ENCODE results near the gene ST6GALNAC2. TPM values are rescaled to one million over a fixed set of nuclear protein-coding genes. Genes with fewer than 3 reads are reported as not detected.

ST6GALNAC2 gene
- polyA plus RNA-seq, 6 donors from 2014 or later = 0.22 to 1.0 (median 0.48) TPM; not detected in 1

DNA sequence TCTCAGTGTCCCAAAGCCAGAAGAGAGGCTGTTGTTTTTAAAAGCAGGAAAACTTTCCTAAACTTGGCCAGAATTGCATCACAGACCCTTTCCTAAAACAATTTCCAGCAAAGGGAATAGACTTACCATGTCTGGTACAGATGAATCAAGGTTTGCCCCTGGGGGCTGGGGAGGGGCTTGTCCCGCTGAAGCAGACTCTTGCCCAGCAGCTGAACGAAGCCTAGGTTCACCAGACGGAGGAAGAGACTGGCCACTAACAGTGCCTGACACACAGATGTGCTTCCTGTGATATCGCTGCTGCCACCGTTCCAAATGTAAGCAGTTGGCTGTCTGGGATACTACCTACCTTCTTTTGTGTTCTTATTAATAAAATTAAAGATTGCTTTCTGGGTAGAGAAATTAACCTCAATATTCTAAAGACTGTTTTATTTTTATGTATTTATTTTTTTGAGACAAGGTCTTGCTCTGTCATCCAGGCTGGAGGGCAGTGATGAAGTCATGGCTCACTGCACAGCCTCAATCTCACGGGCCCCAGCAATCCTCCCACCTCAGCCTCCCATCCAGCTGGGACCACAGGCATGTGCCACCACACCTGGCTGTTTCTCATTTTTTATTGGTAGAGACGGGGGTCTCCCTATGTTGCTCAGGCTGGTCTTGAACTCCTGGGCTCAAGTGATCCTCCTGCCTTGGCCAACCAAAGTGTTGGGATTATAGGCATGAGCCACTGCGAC is 32.3 kb downstream of the ST6GALNAC2 start:
- no peaks in the 10 kb centered on the region for H3K36me3 Mint-ChIP-seq
- DNase-seq (no peak), ATAC-seq (ENCODE audit: low read depth in 2 of 2) (no peak)
- H3K27me3 Mint-ChIP-seq = no peaks in the 10 kb centered on the region
- H3K4me1 Mint-ChIP-seq = peaks cover 18 to 25% (median 23%) of the 10 kb centered on the region in 3 donors
- no peak overlapping the region for H3K4me3 Mint-ChIP-seq
- H3K27ac Mint-ChIP-seq = peak overlapping the region in 1 of 6 donors; percentile 47
- H3K9me3 Mint-ChIP-seq = no peaks in the 10 kb centered on the region

DNA sequence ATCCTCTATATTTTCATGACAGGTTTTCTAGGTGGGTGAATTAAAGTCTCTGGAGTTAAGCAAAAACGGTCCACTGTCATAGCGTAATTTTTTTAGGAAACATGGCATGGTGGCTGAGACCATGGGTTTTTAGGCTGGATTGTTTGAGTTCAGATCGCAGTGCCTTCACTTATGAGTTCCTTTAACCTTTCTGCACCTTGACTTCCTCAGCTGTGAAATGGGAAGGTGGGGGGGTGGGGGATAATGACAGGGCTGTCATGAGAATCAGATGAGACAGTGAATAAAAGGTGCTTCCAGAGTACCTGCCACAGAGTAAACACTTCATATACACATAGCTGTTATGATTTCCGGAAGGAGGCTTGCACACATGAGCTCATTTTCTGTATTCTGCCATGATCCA is 34.0 kb downstream of the ST6GALNAC2 start:
- H3K9me3 Mint-ChIP-seq = no peaks in the 10 kb centered on the region
- no peaks in the 10 kb centered on the region for H3K27me3 Mint-ChIP-seq
- H3K4me1 Mint-ChIP-seq = peaks cover under 1 to 11% (median 6%) of the 10 kb centered on the region in 3 donors
- DNase-seq (no peak), ATAC-seq (ENCODE audit: low read depth in 2 of 2) (no peak)
- H3K36me3 Mint-ChIP-seq = no peaks in the 10 kb centered on the region
- peak overlapping the region in 1 of 6 donors; percentile 63 for H3K27ac Mint-ChIP-seq
- no peak overlapping the region for H3K4me3 Mint-ChIP-seq

DNA sequence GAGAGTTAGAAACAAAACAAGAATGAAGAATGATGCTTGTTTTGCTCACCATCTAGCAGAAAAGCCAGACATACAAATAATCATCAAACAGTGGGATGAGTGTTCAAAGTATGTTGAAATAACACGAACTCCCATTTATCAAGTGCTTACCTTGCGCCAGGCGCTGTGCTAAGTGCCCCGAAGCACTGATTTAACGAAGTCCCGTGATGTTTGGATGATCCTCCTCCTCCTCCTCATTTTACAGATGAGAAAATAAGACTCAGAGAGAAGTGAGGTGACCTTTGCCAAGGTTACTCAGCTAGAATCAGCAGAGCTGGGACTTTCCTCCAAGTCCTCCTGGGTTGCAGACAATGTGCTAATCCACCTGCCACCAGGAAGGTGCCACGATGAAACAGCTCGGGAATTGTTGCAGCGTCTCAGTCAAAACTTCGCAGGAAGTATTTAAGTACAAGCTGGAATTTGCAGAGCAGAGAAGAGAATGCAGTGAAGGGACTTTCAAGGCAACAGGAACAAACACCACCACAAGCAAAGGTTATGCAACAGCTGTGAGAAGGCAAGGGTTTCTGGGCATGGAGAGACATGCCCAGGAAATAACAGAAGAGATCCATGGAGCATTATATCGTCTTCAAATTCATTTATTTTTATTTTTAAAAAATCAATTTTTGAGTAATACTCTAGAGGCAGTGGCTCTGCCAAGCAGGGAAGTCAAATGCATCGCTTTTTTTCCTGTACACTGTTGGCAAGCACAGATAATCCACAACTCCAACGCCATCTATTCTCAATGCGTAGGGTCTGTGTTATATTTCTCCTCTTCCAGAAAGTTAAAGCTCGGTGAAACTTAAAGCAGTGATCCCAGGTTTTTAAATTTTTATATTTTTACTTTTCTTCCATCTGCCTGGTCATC is 34.7 kb downstream of the ST6GALNAC2 start:
- H3K9me3 Mint-ChIP-seq = no peaks in the 10 kb centered on the region
- H3K27me3 Mint-ChIP-seq = no peaks in the 10 kb centered on the region
- H3K4me1 Mint-ChIP-seq = peaks cover 0 to 8% (median 4%) of the 10 kb centered on the region in 3 donors
- H3K4me3 Mint-ChIP-seq = no peak overlapping the region
- ATAC-seq (ENCODE audit: low read depth in 2 of 2) (no peak), DNase-seq (no peak)
- peak overlapping the region in 1 of 6 donors; percentile 56 for H3K27ac Mint-ChIP-seq
- H3K36me3 Mint-ChIP-seq = no peaks in the 10 kb centered on the region

DNA sequence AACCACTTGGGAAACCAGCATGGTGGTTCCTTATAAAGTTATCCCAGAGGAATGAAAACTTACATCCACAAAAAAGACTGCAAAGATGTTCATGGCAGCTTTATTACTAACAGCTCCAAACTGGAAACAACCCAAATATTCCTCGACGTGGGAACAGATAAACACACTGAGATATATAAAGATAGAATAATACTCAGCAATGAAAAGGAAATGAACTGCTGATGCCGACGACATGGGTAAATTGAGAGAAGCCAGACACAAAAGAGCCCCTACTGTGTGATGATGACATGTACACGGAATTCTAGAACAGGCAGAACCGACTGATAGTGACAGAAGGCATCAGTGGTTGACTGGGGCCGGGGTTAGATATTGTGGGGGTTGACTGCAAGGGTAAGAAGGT is 36.1 kb downstream of the ST6GALNAC2 start:
- no peaks in the 10 kb centered on the region for H3K9me3 Mint-ChIP-seq
- peak overlapping the region in 1 of 6 donors; percentile 17 for H3K27ac Mint-ChIP-seq
- H3K36me3 Mint-ChIP-seq = no peaks in the 10 kb centered on the region
- DNase-seq (no peak), ATAC-seq (ENCODE audit: low read depth in 2 of 2) (no peak)
- peaks cover 0 to 3% (median 0%) of the 10 kb centered on the region in 3 donors for H3K27me3 Mint-ChIP-seq
- peaks cover 0 to 2% (median 2%) of the 10 kb centered on the region in 3 donors for H3K4me1 Mint-ChIP-seq
- no peak overlapping the region for H3K4me3 Mint-ChIP-seq

DNA sequence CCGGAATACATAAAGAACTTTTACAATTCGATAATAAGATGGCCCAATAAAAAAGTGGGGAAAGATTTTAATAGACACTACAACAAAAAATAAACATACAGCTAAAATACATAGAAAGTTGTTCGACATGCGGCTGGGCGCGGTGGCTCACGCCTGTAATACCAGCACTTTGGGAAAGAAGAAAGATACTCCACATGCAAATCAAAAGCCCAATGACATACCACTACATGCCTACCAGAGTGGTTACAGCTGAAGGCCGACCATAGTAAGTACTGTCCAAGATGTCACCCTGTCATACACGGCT is 36.5 kb downstream of the ST6GALNAC2 start:
- Mint-ChIP-seq H3K4me3 (no peak overlapping the region), H3K27me3 (peaks cover 0 to 6% (median under 1%) of the 10 kb centered on the region in 3 donors)
- no peak for DNase-seq

DNA sequence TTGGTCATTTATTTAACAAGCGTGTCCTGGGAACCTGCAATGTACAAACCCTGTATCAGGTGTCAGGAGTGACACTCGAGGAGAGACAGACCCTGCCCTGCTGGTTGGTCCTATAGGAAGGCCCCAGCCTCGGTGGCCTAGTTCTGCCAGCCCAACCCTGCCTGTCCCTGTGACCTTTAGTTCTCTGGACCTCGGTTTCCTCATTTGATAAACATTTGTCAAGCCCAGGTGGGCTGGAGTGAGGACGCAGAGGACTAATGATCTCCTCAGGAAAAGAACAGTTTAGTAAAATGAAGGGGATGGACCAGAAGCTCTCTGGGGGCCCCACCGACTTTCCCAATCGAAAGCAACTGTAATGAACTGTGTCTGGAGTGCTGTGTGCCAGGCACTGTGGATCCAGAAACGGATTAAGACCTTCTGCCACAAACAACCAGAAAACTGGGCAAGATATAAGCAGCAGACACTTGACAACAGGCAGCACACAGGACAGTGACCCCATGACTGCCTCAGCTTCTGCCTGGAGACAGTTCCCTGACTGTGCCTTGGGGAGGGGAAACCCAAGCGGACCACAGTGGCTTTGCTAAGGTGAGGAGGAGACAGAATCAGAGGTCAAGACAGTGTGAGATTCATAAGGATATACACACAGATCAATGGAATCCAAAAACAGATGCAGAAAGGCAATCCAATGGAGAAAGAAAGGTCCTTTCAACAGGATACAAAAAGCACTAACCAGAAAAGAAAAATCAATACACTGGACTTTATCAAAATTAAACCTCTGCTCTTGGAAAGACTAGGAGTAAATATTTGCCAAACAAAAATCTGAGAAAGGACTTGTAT is 37.1 kb downstream of the ST6GALNAC2 start:
- no peaks in the 10 kb centered on the region for H3K36me3 Mint-ChIP-seq
- H3K9me3 Mint-ChIP-seq = no peaks in the 10 kb centered on the region
- H3K4me3 Mint-ChIP-seq = no peak overlapping the region
- DNase-seq (no peak), ATAC-seq (ENCODE audit: low read depth in 2 of 2) (no peak)
- peaks cover 0 to 3% (median 2%) of the 10 kb centered on the region in 3 donors for H3K4me1 Mint-ChIP-seq
- peaks cover 5 to 11% (median 6%) of the 10 kb centered on the region in 3 donors for H3K27me3 Mint-ChIP-seq
- no peak overlapping the region for H3K27ac Mint-ChIP-seq

More for the DNA sequence above, 36.5 kb downstream of the ST6GALNAC2 start:
- Mint-ChIP-seq H3K27ac (peak overlapping the region in 1 of 6 donors; percentile 17), H3K36me3 (no peaks in the 10 kb centered on the region), H3K9me3 (no peaks in the 10 kb centered on the region), H3K4me1 (peaks cover 0 to 2% (median 1%) of the 10 kb centered on the region in 3 donors)
- no peak for ATAC-seq (ENCODE audit: low read depth in 2 of 2)

DNA sequence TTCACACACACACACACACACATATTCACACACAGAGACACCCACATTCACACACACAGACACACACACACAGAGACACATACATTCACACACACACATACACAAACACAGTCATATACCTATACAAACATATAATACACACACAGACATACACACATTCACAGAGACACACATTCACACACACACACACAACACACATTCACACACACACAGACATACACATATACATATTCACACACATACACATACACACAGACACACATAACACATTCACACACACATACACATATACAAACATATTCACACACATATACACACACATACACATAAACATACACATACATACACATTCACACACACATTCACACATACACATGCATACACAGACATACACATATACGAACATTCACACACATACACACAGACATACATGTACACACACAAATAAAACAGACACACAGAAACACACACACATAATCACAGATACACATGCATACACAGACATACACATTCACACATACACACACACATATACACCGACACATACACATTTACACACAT is 37.9 kb downstream of the ST6GALNAC2 start:
- H3K4me3 Mint-ChIP-seq = no peak overlapping the region
- DNase-seq = no peak
- H3K36me3 Mint-ChIP-seq = peaks cover 0 to 3% of the 10 kb centered on the region in 2 donors
- H3K27ac Mint-ChIP-seq = no peak overlapping the region
- ATAC-seq (ENCODE audit: low read depth in 2 of 2) = no peak
- no peaks in the 10 kb centered on the region for H3K9me3 Mint-ChIP-seq
- peaks cover 0 to 3% (median 2%) of the 10 kb centered on the region in 3 donors for H3K4me1 Mint-ChIP-seq
- H3K27me3 Mint-ChIP-seq = peaks cover 6 to 15% (median 8%) of the 10 kb centered on the region in 3 donors

DNA sequence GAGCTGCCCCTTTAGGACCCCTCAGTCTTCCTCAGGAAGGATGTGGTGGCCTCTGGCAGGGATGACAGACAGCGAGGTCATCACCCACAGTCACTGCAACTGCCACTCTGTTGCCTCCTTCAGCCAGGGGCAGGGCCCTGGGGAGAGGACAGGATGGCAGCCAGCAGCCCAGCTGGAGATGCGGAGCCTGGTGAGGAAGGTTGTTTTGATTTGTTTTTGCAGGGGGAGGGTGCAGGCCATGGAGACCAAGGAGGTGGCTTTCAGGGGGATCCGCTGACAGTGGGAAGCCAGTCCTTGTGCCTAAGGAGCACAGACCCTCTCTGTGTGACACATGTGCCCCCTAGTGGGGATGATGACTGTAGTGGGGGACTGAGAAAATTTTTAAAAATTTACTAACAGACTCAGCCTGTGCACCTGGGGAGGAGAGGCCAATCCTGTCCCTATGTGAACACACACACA is 38.4 kb downstream of the ST6GALNAC2 start:
- peak; percentile 95 to 96 for ATAC-seq (ENCODE audit: low read depth in 2 of 2)
- H3K4me1 Mint-ChIP-seq = peaks cover 0 to 3% (median 2%) of the 10 kb centered on the region in 3 donors
- no peaks in the 10 kb centered on the region for H3K9me3 Mint-ChIP-seq
- H3K36me3 Mint-ChIP-seq = peaks cover 0 to 8% of the 10 kb centered on the region in 2 donors
- DNase-seq = peak; percentile 67
- no peak overlapping the region for H3K27ac Mint-ChIP-seq
- peaks cover 6 to 20% (median 13%) of the 10 kb centered on the region in 3 donors for H3K27me3 Mint-ChIP-seq
- H3K4me3 Mint-ChIP-seq = no peak overlapping the region

DNA sequence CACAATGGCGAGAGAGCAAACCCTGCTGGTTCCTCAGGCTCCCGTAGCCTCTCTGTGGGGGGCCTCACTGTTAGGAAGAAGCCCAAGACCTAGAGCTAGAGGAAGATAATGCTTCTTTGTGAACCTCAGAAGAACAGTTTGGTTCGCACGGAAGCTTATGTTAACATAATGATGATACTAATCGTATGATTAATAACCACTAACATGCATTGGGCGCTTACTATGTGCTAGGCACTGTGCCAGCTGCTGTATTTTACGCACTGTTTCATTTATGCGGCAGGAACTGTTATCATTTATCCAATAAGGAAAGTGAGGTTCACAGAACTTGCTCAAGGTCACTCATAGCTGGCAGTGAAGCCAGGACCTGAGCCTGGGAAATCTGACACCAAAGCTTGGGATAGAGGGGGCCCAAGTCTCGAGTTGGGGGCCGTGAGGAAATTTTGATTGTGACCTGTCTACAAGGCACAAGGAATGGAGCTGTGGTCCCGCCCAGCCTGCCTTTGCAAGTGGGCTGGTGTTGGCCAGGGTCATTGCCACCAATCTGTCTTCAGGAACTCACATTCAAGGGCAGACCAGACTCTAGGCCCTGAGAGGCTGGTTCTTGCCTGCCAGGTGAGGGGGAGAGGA is 39.0 kb downstream of the ST6GALNAC2 start:
- Mint-ChIP-seq H3K27ac (peak overlapping the region in 1 of 6 donors; percentile 69), H3K27me3 (peaks cover 11 to 24% (median 18%) of the 10 kb centered on the region in 3 donors), H3K9me3 (no peaks in the 10 kb centered on the region), H3K4me3 (peak overlapping the region in 1 of 8 donors; percentile 24), H3K4me1 (peaks cover 0 to 3% (median 2%) of the 10 kb centered on the region in 3 donors), H3K36me3 (peaks cover 0 to 12% of the 10 kb centered on the region in 2 donors)
- ATAC-seq (ENCODE audit: low read depth in 2 of 2) (no peak), DNase-seq (no peak)

DNA sequence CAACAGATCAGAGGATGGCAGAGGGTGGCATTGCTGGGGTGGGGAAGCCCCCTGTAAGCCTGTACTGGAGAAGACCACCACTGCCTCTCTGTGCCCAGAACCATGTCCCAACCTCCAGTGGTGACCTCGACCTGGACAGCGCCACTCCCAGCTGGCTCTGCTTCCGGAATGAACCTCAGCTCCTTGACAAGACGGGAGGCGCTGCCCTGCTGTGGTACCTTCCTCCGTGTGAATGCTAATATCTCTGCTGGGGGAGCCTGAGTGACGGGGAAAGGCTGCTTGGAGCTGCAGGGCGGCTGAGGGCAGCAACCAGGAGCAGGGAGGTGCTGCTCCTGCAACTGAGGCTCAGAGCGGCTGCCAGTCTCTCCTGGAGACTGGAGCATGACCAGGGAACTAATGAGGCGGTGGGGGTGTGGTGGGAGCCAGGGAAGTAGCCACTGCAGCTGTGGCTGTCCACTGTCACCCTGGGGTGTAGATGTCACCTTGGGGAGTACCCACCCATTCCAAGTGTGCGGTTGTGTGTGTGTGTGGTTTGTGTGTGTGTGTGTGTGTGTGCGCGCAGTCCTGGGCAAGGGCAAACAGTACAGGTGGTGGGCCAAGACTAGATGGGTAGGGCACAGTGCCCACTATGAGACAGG is 39.6 kb downstream of the ST6GALNAC2 start:
- ATAC-seq (ENCODE audit: low read depth in 2 of 2) = no peak
- Mint-ChIP-seq H3K9me3 (no peaks in the 10 kb centered on the region), H3K4me3 (peak overlapping the region in 1 of 8 donors; percentile 24), H3K27ac (peak overlapping the region in 2 of 6 donors; percentile 16 to 65), H3K36me3 (peaks cover 0 to 12% of the 10 kb centered on the region in 2 donors), H3K4me1 (peaks cover 1 to 3% (median 2%) of the 10 kb centered on the region in 3 donors), H3K27me3 (peaks cover 11 to 25% (median 18%) of the 10 kb centered on the region in 3 donors)
- DNase-seq = no peak

DNA sequence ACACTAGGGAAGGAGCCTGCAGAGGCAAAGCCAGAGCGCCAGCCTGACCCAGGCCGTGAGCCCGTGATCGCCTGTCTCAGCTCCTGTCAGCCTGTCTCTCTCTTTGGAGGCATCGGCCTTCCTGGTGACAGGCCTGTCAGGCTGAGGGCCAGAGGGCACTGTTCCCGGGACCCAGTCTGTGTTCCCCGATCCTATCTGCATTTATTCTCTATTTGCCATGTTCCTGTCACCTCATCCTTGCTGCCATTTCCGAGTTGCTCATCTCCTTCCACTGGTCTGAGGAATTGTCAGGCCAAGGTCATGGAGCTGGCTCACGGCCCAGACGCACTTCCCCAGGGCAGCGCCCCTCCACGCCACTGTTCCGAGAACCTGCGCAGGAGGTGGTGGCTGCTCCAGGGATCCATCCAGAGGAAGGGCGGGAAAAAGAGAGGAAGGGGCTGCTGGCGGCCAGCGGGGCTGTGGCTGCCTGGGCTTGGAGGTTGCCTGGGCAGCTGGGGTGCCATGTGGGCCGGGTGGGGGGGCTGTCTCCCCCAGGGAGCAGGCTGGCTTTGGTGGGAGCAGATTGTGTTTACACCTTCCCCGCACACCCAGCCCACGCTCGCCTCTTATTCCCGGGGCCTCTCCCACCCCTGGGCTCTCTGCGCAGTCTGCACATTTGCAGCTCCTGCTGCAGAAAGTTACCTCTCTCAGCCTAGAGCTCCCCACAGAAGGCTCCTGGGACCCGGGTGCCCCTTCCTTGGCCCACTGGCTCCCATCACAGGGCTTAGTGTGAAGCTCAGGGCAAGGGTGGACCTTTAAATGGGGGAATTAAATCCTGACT is 40.9 kb downstream of the ST6GALNAC2 start:
- ATAC-seq (ENCODE audit: low read depth in 2 of 2) = no peak
- no peak overlapping the region for H3K4me3 Mint-ChIP-seq

More for the DNA sequence above, 40.9 kb downstream of the ST6GALNAC2 start:
- DNase-seq = no peak
- H3K27me3 Mint-ChIP-seq = peaks cover 11 to 34% (median 19%) of the 10 kb centered on the region in 3 donors
- peaks cover 0 to 12% of the 10 kb centered on the region in 2 donors for H3K36me3 Mint-ChIP-seq
- no peaks in the 10 kb centered on the region for H3K9me3 Mint-ChIP-seq
- H3K4me1 Mint-ChIP-seq = peaks cover 9 to 10% (median 10%) of the 10 kb centered on the region in 3 donors
- H3K27ac Mint-ChIP-seq = peak overlapping the region in 1 of 6 donors; percentile 38

All from naive B cell (primary cell).